WI38 (cell line): ENCODE measurements around the gene MDH1.
"Not testable (repeated sequence)": the region's sequence is repeated elsewhere in the genome, so short reads cannot be mapped to it uniquely, and the experiment has no call there.

Experiments used
- H3K4me3 ChIP-seq: 2 replicates; pipeline ENCODE4 v1.5.1; 2011; ENCODE audit warnings: low read depth, mild to moderate bottlenecking, control low read depth, low read length
- TF ChIP-seq, protein P1 (sequence below): IDR thresholded peaks from 2 replicates; pipeline ENCODE4 v1.5.1; 2012; ENCODE audit warnings: low read depth, mild to moderate bottlenecking, control low read depth, low read length

Gene MDH1

DNA sequence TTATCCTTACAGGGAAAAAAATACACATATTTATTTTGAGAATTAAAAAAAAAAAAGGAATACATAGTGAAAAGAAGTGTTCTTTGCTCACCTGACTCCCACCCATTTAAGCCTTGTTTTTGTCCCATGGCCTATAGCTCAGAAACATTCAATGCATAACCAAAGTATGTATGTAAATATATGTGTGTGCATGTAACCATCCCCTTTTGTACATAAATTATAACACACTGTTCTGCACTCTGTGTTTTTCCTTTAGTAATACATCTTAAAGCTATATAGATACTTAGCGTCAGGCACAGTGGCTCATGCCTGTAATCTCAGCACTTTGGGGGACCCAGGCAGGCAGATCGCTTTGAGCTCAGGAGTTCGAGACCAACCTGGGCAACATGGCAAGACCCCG is 21.8 kb downstream of the MDH1 start:
- no peak overlapping the region for H3K4me3 ChIP-seq
- TF ChIP-seq, protein P1, sequence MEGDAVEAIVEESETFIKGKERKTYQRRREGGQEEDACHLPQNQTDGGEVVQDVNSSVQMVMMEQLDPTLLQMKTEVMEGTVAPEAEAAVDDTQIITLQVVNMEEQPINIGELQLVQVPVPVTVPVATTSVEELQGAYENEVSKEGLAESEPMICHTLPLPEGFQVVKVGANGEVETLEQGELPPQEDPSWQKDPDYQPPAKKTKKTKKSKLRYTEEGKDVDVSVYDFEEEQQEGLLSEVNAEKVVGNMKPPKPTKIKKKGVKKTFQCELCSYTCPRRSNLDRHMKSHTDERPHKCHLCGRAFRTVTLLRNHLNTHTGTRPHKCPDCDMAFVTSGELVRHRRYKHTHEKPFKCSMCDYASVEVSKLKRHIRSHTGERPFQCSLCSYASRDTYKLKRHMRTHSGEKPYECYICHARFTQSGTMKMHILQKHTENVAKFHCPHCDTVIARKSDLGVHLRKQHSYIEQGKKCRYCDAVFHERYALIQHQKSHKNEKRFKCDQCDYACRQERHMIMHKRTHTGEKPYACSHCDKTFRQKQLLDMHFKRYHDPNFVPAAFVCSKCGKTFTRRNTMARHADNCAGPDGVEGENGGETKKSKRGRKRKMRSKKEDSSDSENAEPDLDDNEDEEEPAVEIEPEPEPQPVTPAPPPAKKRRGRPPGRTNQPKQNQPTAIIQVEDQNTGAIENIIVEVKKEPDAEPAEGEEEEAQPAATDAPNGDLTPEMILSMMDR = no peak

DNA sequence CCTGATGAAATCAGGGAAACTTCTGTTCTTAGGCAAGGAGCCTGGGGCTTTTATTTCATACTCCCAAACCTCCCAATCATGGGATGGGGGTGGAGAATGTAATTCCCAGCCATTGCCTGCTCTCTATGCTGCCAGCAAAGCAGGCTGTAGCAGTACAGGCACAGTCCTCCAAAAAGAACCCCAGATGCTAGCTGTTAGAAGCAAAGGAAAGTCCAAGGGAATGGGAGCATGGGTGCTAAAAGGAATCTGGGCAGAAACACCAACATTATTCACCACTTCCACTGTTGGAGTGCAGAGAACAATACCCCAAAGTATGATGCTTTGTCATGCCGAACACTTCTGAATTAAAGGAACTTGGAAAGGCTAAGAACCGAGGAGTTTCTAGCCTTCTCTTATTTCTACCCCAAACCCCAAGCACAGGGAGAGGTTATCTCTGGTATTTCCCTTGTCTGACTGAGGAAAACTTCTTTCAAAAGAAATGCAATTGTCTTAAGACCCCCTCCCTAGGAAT is 24.7 kb downstream of the MDH1 start:
- TF ChIP-seq, protein P1 = no peak
- no peak overlapping the region for H3K4me3 ChIP-seq

DNA sequence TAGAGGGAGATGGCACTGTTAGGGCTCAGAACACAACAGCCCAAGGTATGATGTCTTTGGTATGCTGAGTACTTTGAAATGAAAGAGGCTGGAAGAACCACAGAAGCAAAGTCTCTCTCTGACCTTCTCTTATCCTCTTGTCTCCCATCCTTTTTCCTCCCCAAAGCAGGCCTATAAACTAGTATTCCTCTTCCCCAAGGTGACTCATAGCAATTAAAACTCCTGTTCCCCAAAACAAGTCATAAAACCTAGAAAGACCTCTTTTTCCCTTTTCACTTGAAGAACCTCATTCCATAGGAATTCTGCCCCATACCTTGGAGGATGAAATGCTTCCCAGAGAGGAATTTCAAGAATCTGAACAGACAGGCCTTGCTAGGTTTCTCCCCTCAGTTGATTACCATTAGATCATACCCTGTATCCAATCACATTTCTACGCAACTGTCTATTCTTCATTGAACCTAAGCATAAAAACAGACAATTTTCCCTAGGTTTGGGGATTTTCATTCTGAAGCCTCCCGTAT is 25.7 kb downstream of the MDH1 start:
- TF ChIP-seq, protein P1 = no peak

DNA sequence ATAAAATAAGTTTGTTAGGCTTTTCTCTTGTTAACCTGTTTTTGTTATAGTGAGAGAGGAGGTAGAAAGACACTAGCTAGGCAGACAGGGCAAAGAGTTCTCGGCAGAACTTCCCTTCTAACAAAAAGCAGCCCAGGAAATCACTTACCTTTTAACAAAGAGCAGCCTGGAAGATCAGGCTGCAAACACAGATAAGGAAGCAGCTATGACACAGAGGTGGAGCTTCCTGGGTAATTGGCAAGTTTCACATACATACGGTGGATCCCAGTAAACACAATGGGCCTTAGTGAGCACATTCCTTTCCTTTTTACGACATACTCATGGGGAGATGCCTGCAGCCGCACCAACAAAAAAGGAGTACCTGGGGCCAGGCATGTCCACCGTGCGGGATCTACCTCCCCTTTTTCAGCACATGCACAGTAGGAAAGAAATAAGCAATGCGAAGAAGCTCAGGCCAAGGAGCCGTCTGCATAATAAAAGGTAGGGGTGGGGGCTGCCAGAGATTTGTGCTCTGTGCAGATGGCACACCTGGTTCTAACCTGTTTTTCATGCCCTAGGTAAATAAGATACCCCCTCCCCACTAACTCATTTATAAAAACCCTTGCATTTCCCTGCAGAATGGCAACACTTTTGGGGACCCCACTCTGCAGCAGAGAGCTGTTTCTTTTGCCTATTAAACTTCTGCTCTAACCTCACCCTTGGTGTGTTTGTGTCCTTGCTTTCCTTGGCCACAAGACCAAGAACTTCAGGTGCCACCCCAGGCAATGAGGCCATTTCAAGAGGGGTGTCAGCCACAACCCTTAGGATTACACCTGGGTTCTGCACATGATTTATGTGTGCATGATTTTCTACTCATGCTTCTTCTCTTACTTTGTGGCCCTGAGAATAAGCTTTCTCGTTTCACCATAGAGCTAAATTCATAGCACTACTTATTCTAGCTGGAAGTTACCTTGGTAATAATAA is 26.5 kb downstream of the MDH1 start:
- TF ChIP-seq, protein P1 = no peak
- no peak overlapping the region for H3K4me3 ChIP-seq

More for the DNA sequence above, 25.7 kb downstream of the MDH1 start:
- no peak overlapping the region for H3K4me3 ChIP-seq

DNA sequence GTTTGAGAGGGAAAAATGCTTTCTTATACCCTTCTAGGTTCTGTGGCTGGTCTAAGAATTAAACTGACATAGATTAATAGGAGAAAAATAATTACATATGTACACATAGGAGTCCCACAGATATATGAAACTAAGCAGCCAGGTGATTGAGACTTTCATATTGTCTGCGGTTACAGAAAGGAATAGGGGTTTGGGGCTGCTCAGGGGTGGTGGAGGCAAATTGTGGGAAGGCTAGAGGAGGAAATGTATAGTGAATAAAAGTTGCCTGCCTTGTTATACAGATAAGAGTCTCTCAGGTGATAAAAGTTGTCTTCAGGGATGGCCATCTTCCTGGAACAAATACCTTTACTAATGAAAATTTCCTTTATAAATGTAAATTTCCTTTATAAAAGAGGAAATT is 28.6 kb downstream of the MDH1 start:
- TF ChIP-seq, protein P1 = no peak
- H3K4me3 ChIP-seq = no peak overlapping the region

DNA sequence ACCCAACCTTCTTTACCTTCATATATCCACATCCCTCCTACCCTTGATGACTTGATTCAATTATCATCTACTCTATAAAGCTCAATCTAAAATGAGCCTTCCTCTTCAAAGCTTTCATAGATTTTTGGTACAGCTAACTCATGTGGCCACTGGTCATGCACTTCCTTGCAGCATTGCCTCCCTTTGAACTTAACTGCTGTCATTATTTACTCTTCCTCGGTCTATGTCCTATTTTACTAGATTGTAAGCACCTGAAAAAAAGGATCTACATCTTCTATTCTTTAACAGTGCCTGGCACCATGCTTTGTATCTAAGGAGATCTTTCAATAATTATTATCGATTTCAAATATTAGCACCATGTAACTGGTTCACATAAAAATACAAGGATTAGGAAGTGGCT is 30.6 kb downstream of the MDH1 start:
- TF ChIP-seq, protein P1 = no peak
- H3K4me3 ChIP-seq = no peak overlapping the region

DNA sequence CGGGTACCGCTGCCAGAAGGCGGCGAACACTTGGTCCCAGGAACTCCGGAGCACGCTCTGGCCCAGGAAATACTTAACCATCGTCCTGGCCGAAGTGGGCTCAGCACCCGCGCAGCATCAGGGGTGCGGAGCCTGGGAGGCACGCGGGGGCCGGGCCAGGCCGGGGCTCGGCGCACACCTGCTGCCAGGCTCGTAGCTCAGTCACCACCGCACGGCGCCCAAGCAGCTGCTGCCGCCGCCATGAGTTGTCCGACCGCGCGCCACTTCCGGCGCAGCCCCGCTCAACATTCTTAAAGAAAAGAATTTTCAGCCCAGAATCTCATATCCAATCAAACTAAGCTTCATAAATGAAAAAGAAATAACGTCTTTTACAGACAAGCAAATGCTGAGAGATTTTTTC is 34.0 kb downstream of the MDH1 start:
- TF ChIP-seq, protein P1 = no peak
- no peak overlapping the region for H3K4me3 ChIP-seq

DNA sequence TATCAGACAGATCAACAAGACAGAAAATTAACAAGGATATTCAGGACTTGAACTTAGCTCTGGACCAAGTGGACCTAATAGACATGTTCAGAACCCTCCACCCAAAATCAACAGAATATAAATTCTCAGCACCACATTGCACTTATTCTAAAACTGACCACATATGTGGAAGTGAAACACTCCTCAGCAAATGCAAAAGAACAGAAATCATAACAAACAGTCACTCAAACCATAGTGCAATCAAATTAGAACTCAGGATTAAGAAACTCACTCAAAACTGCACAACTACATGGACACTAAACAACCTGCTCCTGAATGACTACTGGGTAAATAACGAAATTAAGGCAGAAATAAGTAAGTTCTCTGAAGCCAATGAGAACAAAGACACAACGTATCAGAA is 35.0 kb downstream of the MDH1 start:
- H3K4me3 ChIP-seq = not testable (repeated sequence)
